GM12892 (cell line): ENCODE measurements around the gene SERBP1.

Source experiments
- DNase-seq: peaks from one replicate; pipeline ENCODE4 v3.0.0; 2011; ENCODE audit not compliant: insufficient read length
- FAIRE-seq: peaks from 2 replicates; lab custom pipeline; 2011; peaks lifted over from hg19 to GRCh38; lab: Jason Lieb, UNC
- POLR2A ChIP-seq: IDR thresholded peaks from 2 replicates; pipeline ENCODE4 v1.6.1; 2011; ENCODE audit warnings: low read depth, low read length, control low read depth
- POLR2AphosphoS5 ChIP-seq: IDR thresholded peaks from 2 replicates; pipeline ENCODE4 v1.6.1; 2011; ENCODE audit warnings: low read depth, low read length, control low read depth
- TAF1 ChIP-seq: IDR thresholded peaks from 2 replicates; pipeline ENCODE4 v1.6.1; 2011; ENCODE audit warnings: low read depth, mild to moderate bottlenecking, control low read depth, low read length, borderline replicate concordance

SERBP1 gene

DNA sequence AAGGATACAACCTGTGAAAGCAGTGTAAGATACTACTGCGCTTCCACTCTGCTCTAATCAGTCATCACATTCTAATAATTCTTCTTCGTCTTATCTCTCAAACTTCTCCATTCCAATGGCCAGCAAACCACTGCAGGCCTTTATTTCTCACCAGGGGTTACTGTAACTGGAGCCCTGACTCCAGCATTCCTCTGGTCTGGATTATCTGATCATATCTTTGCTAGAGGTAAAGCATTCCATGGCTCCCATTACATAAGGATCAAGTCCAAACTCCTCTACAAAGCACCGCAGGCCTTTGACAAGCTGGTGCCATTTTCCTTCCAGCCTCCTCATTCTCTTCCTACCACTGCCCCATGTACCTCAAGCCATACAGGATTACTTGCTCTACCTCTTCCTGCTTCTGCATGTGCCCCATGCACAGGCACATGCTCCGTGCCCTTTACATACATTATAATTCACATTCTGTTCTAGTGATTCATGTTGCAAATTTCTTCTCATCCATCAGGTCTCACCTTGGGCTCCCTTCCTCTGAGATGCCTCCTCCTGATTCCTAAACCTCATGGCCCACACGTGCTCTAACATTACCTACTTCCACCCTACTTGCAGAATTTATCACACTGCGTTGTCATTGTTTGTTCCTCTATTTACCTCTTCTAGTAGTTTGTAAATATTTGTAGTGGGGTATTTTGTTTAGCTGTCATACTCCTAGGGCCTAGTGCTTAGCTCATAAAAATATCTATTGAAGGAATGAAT lies 9.3 kb upstream of the SERBP1 start:
- FAIRE-seq (no peak), DNase-seq (no peak)
- TF ChIP-seq POLR2AphosphoS5, result no peak
- no peak for TF ChIP-seq TAF1
- TF ChIP-seq POLR2A, result no peak

DNA sequence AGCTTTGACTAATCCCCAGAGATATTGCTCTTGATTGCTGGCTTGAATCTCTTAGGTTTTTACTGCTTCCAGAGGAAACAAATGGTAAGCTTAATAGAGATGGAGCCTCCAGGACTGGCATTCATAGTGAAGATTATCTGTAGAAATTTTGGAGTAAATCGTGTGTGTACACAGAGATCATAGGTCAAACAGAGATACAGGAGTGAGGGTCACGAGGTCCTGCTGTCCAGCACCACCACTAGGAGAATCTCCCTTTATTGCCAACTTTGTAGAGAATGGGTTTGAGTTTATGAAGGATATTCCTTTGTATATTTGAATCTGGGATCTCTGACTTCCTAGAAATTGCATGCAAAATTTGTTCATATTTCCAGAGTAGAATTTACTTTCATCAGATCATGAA lies 7.8 kb upstream of the SERBP1 start:
- TF ChIP-seq POLR2AphosphoS5, result no peak
- TF ChIP-seq TAF1, result no peak
- TF ChIP-seq POLR2A, result no peak
- DNase-seq, result no peak
- no peak for FAIRE-seq

DNA sequence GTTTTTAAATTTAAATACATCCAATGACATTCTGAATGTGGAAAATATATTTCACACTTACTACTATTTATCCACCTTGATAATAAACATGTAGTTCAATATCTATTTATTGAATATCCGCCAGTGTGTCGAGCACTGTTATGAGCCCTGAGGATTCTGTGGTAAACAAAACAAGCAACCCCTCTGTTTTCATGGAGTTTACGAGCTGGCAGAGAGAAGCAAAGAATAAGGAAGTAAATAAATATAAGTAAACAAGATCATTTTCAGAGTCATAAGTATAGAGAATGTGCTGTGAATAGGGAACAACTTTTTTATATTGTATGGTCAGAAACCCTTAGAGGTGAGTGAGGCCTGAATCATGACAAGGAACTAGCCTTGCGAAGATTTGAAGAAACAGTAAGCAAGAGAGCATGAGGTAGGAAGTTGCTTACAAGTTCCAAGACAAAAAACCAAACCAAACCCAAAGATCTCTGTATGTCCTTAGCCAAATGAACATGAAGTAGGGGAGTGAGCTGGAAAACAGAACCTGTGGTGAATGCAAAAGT lies 6.4 kb upstream of the SERBP1 start:
- TF ChIP-seq POLR2A (no peak), TAF1 (no peak), POLR2AphosphoS5 (no peak)
- FAIRE-seq, result no peak
- DNase-seq, result no peak

DNA sequence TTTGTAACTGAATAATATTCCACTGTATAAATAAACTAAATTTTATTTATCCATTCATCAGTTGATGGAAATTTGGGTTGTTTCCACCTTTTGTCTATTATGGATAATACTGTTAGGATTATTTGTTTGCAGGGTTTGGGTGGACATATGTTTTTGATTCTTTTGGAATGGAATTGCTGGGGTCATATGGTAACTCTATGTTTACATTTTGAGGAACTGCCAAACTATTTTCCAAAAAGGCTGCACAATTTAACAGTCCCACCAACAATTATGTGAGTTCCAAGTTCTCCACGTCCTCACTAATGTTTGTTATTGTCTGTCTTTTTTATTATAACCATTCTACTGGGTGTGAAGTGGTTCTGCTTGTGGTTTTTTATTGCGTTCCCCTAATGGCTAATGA lies 4.3 kb upstream of the SERBP1 start:
- DNase-seq (no peak), FAIRE-seq (no peak)
- no peak for TF ChIP-seq POLR2AphosphoS5
- TF ChIP-seq TAF1, result no peak
- no peak for TF ChIP-seq POLR2A

DNA sequence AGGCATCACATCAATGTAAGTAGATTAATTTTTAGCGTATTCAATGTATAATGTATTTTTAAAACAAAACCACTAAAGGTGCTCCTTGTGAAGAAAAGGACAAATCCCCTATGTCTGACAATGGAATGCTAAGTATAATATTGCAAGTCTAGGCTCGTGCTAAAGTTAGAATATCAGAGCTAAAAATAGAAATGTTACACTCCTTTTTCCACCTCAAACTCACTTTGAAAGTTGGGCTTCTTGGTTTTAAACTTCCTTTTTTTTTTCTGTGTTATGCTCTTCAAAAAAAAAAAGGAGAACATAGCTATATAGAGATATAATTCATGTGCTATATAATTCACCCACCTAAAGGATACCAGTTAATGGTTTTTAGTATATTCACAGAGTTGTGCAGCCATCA lies 3.6 kb upstream of the SERBP1 start:
- TF ChIP-seq POLR2A (no peak), POLR2AphosphoS5 (no peak), TAF1 (no peak)
- DNase-seq, result no peak
- FAIRE-seq, result no peak

DNA sequence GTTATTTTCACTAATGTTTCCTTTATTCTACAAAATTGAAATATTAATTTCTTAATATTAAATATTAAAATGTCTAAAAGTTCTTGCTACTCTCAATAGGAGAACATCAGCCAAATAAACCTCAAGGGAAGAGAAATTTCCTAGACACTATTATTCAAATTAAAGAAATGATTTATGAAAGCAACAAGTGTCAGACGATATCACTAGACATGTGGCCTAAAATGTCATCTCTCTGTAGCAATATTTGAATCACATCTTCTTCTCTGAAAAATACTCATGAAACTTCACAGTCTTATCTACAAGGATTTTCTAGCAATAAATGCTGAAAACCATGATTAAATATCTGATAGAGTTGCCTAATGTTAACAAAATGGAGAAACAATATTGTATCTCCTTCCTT lies 2.5 kb upstream of the SERBP1 start:
- TF ChIP-seq TAF1, result no peak
- TF ChIP-seq POLR2AphosphoS5, result no peak
- no peak for TF ChIP-seq POLR2A
- FAIRE-seq (no peak), DNase-seq (no peak)

DNA sequence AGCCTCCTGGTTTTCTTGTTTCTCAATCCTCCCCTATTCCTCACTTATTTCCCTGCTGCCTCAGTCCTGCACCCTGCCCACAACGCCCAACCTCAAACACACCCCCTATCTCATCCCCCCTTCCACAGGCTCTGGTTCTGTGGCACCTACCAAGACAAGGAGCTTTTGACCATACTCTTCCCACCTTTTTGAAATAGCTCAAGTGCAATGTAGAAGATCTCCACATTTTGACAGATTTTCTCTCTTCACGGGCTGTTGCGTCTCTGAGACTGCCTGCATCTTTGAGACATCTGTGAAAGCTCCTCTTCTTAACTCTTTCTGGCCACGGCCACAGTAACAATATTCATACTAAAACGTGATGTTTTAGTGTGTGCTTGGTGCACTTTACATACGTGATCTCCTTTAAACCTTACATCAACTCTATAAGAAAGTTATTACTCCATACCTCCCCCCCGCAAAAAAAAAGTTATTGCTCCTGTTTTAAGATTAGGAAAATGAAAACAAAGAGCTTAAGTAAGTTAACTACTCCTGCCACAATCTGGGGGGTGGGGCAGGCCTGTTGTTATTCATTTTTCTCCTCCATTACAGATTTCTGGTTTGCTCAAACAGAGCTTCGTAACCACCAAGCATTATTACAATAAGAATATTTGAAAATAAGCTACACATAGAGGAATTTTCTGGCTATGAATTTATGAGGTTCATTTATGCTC lies 1.8 kb upstream of the SERBP1 start:
- TF ChIP-seq POLR2A (no peak), POLR2AphosphoS5 (no peak), TAF1 (no peak)
- no peak for DNase-seq
- FAIRE-seq, result no peak

DNA sequence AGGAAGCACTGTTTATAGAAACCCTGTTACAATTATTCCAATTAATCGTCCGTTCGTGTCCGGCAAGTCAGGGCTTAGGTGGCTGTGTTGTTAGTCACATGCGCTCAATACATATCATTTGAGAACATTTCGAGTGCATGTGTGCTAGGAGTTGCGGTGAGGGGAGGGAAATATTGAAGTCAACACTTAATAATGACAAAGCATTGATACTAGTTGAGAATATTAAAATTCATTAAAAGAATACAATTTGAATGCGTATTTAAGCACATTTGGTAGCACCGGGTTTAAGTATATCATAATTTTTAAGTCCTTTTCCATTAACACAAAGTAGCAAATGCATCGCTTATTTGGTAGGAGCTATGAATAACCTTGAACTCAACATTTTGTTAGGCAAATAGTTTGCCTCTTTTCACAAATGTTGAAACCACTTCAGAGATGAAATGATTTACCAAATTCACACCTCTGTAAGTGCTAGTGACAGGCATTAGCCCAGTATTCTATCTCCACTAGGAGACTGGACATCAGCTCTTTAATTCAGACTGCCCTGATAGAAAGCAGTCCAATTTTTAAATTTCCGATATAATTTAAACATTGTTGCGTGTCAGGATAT lies 1.1 kb upstream of the SERBP1 start:
- TF ChIP-seq TAF1, result no peak
- no peak for TF ChIP-seq POLR2A
- TF ChIP-seq POLR2AphosphoS5, result no peak
- FAIRE-seq (no peak), DNase-seq (no peak)

DNA sequence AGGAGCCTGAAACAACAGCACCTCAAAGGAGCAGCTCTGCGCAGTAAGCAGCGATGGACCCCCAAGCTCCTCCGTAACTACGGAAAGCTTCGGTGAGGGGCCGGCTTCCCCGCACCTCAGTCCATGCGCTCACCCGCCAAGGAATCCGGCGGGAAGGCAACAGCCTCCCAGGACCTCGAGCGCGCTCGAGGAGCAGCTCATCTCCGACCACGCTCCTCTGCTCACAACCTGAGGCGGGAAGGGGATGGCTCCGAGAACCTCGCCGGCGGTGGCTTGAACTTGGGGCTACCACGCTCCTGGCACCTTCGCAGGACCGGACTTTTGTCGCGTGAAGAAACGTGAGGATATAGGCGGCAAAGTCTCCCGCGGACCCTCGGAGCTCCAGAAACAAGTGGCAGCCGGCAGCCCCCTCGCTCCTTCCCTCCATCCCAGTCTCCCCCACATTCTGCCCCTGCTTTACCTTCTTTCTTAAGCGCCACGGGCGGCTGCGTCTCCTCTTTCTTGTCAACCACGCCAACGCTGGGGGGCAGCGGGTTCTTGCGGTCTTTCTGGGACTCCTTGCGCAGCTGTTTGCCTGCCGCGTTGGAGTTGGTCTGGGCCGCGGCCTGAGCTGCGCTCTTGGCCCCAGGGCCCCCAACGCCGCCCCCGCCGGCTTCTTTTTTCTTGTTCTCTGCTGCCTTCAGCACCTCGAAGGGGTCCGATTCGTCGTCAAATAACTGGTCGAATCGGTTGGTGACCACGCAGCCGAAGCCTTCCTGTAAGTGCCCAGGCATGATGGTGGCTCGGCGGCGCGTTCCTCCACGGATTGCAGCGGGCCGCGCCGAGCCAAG lies 459 bp downstream of the SERBP1 start:
- FAIRE-seq (no peak), DNase-seq (peak; percentile 10)
- TF ChIP-seq POLR2AphosphoS5, result peak; percentile 17; the same call in 1 of the 2 replicates
- TF ChIP-seq POLR2A, result peak; percentile 59; the same call in 1 of the 2 replicates
- 0 out of 2 replicates have a peak, but pooled peaks have one; percentile 62 for TF ChIP-seq TAF1

DNA sequence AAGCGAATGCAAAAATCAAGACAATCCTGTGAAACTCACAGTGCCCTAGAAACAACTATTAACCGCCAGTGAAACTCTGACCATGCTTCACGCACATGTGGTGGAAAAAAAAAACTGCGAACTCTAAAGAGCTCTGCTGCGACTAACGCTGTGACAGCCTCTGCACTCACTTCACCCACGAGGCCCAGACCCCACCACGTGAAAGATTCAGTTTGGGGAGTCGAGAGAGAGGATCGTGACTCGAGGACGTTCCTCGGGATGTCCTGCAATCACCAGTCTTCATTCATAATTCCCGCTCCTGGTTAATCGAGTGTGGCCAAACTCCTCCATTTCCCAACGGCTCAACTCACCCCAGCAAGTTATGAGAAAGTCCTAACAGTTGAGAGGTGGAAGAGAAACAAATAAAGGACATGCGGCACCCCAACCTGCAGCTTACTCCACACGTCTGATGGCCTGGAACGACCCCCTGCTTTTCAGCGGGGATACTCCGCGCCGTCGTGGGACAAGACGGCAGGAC lies 1.1 kb downstream of the SERBP1 start:
- FAIRE-seq (no peak), DNase-seq (peak; percentile 8)
- no peak; the same call in 1 of the 2 replicates for TF ChIP-seq POLR2A
- TF ChIP-seq POLR2AphosphoS5, result peak; percentile 53; the same call in 1 of the 2 replicates
- no peak for TF ChIP-seq TAF1

DNA sequence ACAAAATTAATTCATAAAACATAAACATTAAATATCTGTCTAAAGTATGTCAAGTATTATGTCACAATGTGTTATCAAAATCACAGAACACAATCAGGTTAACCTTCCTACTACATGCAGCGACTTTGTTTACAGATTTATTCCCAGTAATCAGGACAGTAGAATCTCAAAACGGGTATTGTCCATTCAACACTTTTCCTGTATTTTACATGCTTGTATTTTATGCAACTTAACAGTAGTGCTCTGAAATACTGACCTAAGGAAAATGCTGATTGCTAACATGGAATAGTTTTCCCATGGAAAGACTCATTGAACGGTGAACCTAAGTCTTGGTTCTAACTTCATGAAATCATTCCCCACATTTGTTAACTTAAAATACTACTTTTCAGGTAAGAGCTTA lies 2.3 kb downstream of the SERBP1 start:
- DNase-seq (no peak), FAIRE-seq (no peak)
- TF ChIP-seq POLR2A, result no peak
- TF ChIP-seq TAF1, result no peak
- no peak; the same call in 1 of the 2 replicates for TF ChIP-seq POLR2AphosphoS5

DNA sequence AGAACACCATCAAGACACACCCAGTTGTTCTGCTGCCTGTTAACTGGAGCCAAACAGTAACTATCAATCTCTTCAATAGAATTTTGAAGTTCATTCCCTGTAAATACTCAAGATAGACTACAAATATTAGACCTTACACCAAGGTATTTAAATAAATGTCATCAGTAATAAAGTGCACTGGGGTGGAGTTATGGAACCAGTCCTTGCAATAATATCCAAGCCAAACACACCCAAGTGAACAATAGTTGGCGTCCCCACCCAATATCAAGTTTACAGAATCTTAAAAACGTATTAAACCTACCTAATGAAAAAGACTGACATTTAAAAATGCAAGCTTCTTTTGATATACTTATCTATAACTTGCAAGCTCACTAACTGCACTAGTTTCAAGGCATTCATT lies 2.7 kb downstream of the SERBP1 start:
- FAIRE-seq, result no peak
- DNase-seq, result no peak
- no peak for TF ChIP-seq POLR2A
- TF ChIP-seq TAF1, result no peak
- no peak for TF ChIP-seq POLR2AphosphoS5
